Uterus (tissue), 2 donors: ENCODE results near the gene LSAMP.

ENCODE experiments used
- POLR2A ChIP-seq, 2 donors: fragments of 450-650 bp; IDR thresholded peaks; one replicate each; pipeline ENCODE4 v1.6.1; 2016; ENCODE audit warnings: antibody characterized with exemption in 2 of 2, mild to moderate bottlenecking in 1 of 2, moderate library complexity in 1 of 2
- TF ChIP-seq, protein P1 (sequence below), 4 experiments: fragments of 200-600 bp in 2 of 4; fragments of 450-650 bp in 2 of 4; sonication (generic) in 2 of 4; IDR thresholded peaks; one replicate each; pipeline ENCODE4 v1.5.1; 2016 to 2019; ENCODE audit warnings: antibody characterized with exemption in 4 of 4, mild to moderate bottlenecking in 2 of 4, moderate library complexity in 1 of 4

GRCh38 chr3:116039651-116039985 lies 405.7 kb downstream of the LSAMP start:
- TF ChIP-seq, protein P1, sequence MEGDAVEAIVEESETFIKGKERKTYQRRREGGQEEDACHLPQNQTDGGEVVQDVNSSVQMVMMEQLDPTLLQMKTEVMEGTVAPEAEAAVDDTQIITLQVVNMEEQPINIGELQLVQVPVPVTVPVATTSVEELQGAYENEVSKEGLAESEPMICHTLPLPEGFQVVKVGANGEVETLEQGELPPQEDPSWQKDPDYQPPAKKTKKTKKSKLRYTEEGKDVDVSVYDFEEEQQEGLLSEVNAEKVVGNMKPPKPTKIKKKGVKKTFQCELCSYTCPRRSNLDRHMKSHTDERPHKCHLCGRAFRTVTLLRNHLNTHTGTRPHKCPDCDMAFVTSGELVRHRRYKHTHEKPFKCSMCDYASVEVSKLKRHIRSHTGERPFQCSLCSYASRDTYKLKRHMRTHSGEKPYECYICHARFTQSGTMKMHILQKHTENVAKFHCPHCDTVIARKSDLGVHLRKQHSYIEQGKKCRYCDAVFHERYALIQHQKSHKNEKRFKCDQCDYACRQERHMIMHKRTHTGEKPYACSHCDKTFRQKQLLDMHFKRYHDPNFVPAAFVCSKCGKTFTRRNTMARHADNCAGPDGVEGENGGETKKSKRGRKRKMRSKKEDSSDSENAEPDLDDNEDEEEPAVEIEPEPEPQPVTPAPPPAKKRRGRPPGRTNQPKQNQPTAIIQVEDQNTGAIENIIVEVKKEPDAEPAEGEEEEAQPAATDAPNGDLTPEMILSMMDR (IDR thresholded peaks at IDR 0.05) = no peak
- no peak for TF ChIP-seq POLR2A (IDR thresholded peaks at IDR 0.05)
